Measurements from ENCODE around the gene LTA4H. TPM values are rescaled to one million over a fixed set of nuclear protein-coding genes. Genes with fewer than 3 reads are reported as not detected.

The LTA4H gene
- polyA plus RNA-seq, 4 donors: 74.6 to 195 (median 86.4) TPM

DNA sequence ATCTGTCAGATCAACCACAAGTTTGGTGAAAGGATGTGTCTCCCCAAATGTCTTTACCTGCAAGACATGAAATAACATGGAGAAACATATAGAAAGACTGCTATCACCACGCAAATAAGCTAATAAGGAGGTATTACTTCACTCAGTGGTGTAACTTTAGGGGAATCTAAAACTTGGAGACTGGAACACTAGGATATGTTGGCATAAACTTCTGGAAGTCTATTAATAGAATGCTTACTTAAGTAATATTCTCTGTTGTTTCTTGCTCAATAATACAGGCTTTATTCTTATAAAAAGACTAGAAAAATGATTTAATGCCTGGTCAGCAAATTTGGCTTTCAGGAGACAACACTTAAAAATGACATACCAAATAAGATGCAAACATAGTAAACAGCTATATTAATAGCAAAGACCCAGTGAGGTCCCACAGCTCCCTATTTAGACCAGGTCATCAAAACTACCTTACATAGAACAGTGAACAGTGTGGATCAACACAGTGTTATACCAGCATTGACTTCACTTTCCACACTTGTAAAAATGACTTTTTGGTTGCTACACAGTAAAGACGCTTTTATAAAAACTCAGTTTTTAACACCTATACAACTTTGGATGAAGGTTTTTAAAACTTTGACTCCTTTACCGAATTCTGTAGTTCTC, 20.3 kb downstream of the LTA4H start:
- Histone ChIP-seq H3K36me3 (ENCODE audit: control insufficient read depth in 3 of 3, insufficient read depth in 2 of 3, low read depth in 1 of 3, low read length in 3 of 3) (peaks cover 6 to 27% (median 17%) of the 10 kb centered on the region in 3 donors), H3K27me3 (ENCODE audit: control insufficient read depth in 3 of 3, insufficient read depth in 3 of 3, low read length in 3 of 3) (no peaks in the 10 kb centered on the region), H3K4me1 (ENCODE audit: control insufficient read depth in 3 of 3, insufficient read depth in 2 of 3, low read depth in 1 of 3, low read length in 2 of 3) (no peaks in the 10 kb centered on the region), H3K27ac (ENCODE audit: low read depth in 1 of 3, low read length in 2 of 3) (no peak overlapping the region), H3K4me3 (ENCODE audit: low read depth in 1 of 3, low read length in 3 of 3) (no peak overlapping the region), H3K9me3 (ENCODE audit: control insufficient read depth in 2 of 2, insufficient read depth in 1 of 2, low read depth in 1 of 2, low read length in 1 of 2) (no peaks in the 10 kb centered on the region)
- 92 to 95% (median 93%) methylated on average over 3 of the region's 3 CpGs for WGBS, 3 donors
- no peak for FAIRE-seq
- no peak for DNase-seq

DNA sequence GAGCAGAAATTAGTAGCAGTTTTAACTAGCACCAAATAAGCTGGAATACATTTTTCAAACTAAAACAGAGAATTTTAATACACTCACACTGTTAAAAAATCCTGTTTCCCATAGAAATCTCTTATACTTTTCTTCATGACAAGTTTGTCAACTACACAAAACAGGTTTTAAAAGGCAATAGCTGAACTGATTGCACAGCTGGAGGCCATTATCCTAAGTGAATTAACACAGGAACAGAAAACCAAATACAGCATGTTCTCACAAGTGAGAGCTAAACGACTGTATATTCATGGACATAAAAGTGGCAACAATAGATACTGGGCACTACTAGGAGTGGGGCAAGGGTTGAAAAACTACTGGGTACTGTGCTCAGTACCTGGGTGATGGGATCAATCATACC, 27.7 kb downstream of the LTA4H start:
- Histone ChIP-seq H3K27ac (ENCODE audit: low read depth in 1 of 3, low read length in 2 of 3) (no peak overlapping the region), H3K36me3 (ENCODE audit: control insufficient read depth in 3 of 3, insufficient read depth in 2 of 3, low read depth in 1 of 3, low read length in 3 of 3) (peaks cover 3 to 30% (median 24%) of the 10 kb centered on the region in 3 donors), H3K4me1 (ENCODE audit: control insufficient read depth in 3 of 3, insufficient read depth in 2 of 3, low read depth in 1 of 3, low read length in 2 of 3) (no peaks in the 10 kb centered on the region)

DNA sequence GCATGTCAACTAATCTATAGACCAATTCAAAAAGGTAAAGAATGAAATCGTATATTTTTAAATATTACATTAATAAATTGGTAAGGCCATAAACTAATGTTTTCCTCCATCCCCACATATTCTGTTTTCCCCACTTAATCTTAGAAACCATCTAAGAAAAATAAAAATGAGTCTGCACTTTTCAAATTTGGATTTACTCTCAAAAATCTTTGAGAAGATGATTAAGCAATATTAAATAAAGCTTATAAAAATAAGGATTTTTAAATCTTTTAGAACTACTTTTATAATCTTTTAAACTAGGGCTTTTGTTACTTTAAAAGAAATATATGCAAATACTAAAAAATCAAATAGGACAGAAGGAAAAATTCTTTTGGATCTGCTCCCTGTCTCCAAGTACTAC, 28.7 kb downstream of the LTA4H start:
- H3K36me3 ChIP-seq (ENCODE audit: control insufficient read depth in 3 of 3, insufficient read depth in 2 of 3, low read depth in 1 of 3, low read length in 3 of 3): peaks cover 3 to 27% (median 19%) of the 10 kb centered on the region in 3 donors
- no peak overlapping the region for H3K4me3 ChIP-seq (ENCODE audit: low read depth in 1 of 3, low read length in 3 of 3)
- no peak for DNase-seq
- no peaks in the 10 kb centered on the region for H3K9me3 ChIP-seq (ENCODE audit: control insufficient read depth in 2 of 2, insufficient read depth in 1 of 2, low read depth in 1 of 2, low read length in 1 of 2)
- peak; percentile 36 for FAIRE-seq
- H3K4me1 ChIP-seq (ENCODE audit: control insufficient read depth in 3 of 3, insufficient read depth in 2 of 3, low read depth in 1 of 3, low read length in 2 of 3): no peaks in the 10 kb centered on the region
- no peak overlapping the region for H3K27ac ChIP-seq (ENCODE audit: low read depth in 1 of 3, low read length in 2 of 3)
- H3K27me3 ChIP-seq (ENCODE audit: control insufficient read depth in 3 of 3, insufficient read depth in 3 of 3, low read length in 3 of 3): no peaks in the 10 kb centered on the region
- 81 to 98% (median 88%) methylated on average over 1 of the region's 1 CpG for WGBS, 3 donors

More for the DNA sequence above, 27.7 kb downstream of the LTA4H start:
- Histone ChIP-seq H3K4me3 (ENCODE audit: low read depth in 1 of 3, low read length in 3 of 3) (no peak overlapping the region), H3K9me3 (ENCODE audit: control insufficient read depth in 2 of 2, insufficient read depth in 1 of 2, low read depth in 1 of 2, low read length in 1 of 2) (no peaks in the 10 kb centered on the region), H3K27me3 (ENCODE audit: control insufficient read depth in 3 of 3, insufficient read depth in 3 of 3, low read length in 3 of 3) (no peaks in the 10 kb centered on the region)
- FAIRE-seq (no peak), DNase-seq (no peak)
- WGBS, 3 donors: 56 to 69% (median 64%) methylated on average over 1 of the region's 1 CpG

DNA sequence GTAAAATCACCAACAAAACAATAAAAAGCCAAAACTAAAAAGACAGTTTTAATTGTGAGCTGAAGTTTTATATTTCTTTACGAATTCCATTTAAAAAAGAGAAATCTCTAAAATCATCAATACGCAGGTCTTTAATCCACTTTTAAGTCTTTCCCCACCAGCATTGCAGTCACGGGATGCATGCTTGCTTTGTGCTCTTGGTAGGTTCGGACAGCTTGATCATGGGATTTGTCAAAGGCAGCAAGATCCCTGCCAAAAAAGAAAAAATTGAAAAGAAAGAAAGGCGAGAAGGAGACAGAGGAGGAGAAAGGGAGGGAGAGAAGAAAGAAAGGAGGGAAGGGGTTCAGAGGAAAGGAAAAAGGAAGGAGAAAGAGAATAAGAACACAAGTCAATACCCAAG, 34.5 kb downstream of the LTA4H start:
- no peaks in the 10 kb centered on the region for H3K27me3 ChIP-seq (ENCODE audit: control insufficient read depth in 3 of 3, insufficient read depth in 3 of 3, low read length in 3 of 3)
- FAIRE-seq (no peak), DNase-seq (no peak)
- WGBS, 3 donors: 94 to 97% (median 96%) methylated on average over 5 of the region's 5 CpGs
- no peak overlapping the region for H3K4me3 ChIP-seq (ENCODE audit: low read depth in 1 of 3, low read length in 3 of 3)
- H3K4me1 ChIP-seq (ENCODE audit: control insufficient read depth in 3 of 3, insufficient read depth in 2 of 3, low read depth in 1 of 3, low read length in 2 of 3): peaks cover under 1 to 7% (median 2%) of the 10 kb centered on the region in 3 donors
- H3K27ac ChIP-seq (ENCODE audit: low read depth in 1 of 3, low read length in 2 of 3): no peak overlapping the region
- H3K9me3 ChIP-seq (ENCODE audit: control insufficient read depth in 2 of 2, insufficient read depth in 1 of 2, low read depth in 1 of 2, low read length in 1 of 2): no peaks in the 10 kb centered on the region
- H3K36me3 ChIP-seq (ENCODE audit: control insufficient read depth in 3 of 3, insufficient read depth in 2 of 3, low read depth in 1 of 3, low read length in 3 of 3): peaks cover 3 to 30% (median 16%) of the 10 kb centered on the region in 3 donors

DNA sequence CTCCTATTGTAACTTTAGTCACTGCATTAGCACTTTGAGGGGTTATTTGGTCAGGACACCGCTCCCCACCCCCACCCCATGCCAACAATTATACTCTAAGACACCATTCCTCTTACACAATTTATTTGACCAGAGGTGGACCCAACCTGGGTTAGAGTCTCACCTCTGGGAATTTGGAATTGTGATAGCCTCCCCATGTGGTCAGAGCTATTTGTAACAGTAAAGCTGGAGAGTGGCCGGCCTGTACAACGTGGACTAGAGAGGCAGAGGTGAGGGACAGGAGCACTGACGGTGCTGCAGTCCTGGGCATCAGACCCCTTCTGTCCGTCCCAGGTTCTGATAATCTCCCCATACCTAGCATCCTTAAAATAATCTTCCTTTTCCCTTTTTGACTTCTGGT, 35.9 kb downstream of the LTA4H start:
- H3K9me3 ChIP-seq (ENCODE audit: control insufficient read depth in 2 of 2, insufficient read depth in 1 of 2, low read depth in 1 of 2, low read length in 1 of 2): no peaks in the 10 kb centered on the region
- WGBS, 3 donors: 80 to 91% (median 86%) methylated on average over 5 of the region's 5 CpGs
- peaks cover 3 to 10% (median 4%) of the 10 kb centered on the region in 3 donors for H3K4me1 ChIP-seq (ENCODE audit: control insufficient read depth in 3 of 3, insufficient read depth in 2 of 3, low read depth in 1 of 3, low read length in 2 of 3)
- H3K4me3 ChIP-seq (ENCODE audit: low read depth in 1 of 3, low read length in 3 of 3): no peak overlapping the region
- DNase-seq: no peak
- H3K27ac ChIP-seq (ENCODE audit: low read depth in 1 of 3, low read length in 2 of 3): no peak overlapping the region
- H3K27me3 ChIP-seq (ENCODE audit: control insufficient read depth in 3 of 3, insufficient read depth in 3 of 3, low read length in 3 of 3): no peaks in the 10 kb centered on the region
- H3K36me3 ChIP-seq (ENCODE audit: control insufficient read depth in 3 of 3, insufficient read depth in 2 of 3, low read depth in 1 of 3, low read length in 3 of 3): peaks cover 3 to 28% (median 6%) of the 10 kb centered on the region in 3 donors
- FAIRE-seq: no peak

DNA sequence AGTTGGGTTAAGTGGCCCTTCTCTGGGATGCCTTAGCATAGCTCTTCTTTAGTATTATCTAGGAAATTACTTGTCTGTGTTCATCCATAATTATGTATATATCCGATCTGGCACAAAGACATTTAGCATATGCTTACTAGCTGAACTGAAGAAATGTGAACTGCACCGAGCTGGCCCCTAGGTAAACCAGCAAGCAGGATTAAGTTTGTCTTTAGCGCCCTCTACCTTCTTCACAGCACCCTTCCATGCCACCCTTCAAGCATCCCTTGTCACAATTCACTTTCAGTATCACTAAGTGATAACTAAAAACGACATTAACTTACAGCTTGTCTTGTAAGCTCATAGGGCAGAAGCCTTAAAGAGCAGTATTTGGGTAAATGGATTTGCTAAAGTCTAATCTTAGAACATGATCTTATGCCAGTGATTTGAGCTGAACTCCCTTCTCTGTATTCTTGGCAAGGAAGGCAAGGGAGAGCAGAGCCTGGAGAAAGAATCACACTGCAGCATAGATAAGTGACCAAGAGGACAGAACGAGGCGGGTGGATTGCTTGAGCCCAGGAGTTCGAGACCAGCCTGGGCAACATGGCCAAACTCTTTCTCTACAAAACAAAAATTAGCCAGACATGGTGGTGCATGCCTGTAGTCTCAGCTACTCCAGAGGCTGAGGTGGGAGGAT, 36.6 kb downstream of the LTA4H start:
- Histone ChIP-seq H3K4me1 (ENCODE audit: control insufficient read depth in 3 of 3, insufficient read depth in 2 of 3, low read depth in 1 of 3, low read length in 2 of 3) (peaks cover 3 to 10% (median 4%) of the 10 kb centered on the region in 3 donors), H3K27ac (ENCODE audit: low read depth in 1 of 3, low read length in 2 of 3) (no peak overlapping the region), H3K4me3 (ENCODE audit: low read depth in 1 of 3, low read length in 3 of 3) (no peak overlapping the region), H3K9me3 (ENCODE audit: control insufficient read depth in 2 of 2, insufficient read depth in 1 of 2, low read depth in 1 of 2, low read length in 1 of 2) (no peaks in the 10 kb centered on the region), H3K27me3 (ENCODE audit: control insufficient read depth in 3 of 3, insufficient read depth in 3 of 3, low read length in 3 of 3) (no peaks in the 10 kb centered on the region), H3K36me3 (ENCODE audit: control insufficient read depth in 3 of 3, insufficient read depth in 2 of 3, low read depth in 1 of 3, low read length in 3 of 3) (peaks cover 3 to 31% (median 5%) of the 10 kb centered on the region in 3 donors)
- FAIRE-seq: no peak
- peak; percentile 76 to 80 for DNase-seq
- 19 to 31% (median 25%) methylated on average over 7 of the region's 7 CpGs for WGBS, 3 donors

DNA sequence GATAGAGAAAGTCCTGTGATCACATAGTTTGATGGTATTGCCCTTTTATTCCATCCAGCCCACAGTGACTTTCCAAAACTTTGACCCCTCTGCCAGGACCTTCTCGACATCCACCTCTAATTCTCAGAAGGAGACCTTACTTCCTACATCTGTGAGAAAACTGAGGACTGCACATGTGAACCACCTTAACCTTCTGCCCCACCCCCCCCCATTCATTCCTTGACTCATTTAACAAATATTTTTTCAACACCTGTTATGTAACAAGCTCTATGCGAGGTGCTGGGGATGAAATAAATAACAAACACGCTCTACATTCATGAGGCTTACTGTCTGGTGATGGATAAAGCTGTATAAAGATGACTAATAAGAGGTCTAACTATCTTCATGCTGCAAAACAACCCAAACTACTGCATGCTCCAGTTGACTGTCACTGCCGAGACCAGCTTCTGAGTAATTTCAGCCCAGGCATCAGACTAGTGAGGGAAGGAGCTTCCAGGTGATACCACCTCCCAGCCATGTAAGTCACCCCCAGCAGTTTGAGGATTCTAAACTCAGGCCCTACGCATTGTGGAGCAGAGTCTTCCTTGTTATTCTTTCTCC, 37.4 kb downstream of the LTA4H start:
- Histone ChIP-seq H3K4me1 (ENCODE audit: control insufficient read depth in 3 of 3, insufficient read depth in 2 of 3, low read depth in 1 of 3, low read length in 2 of 3) (peaks cover 3 to 10% (median 4%) of the 10 kb centered on the region in 3 donors), H3K27me3 (ENCODE audit: control insufficient read depth in 3 of 3, insufficient read depth in 3 of 3, low read length in 3 of 3) (no peaks in the 10 kb centered on the region), H3K27ac (ENCODE audit: low read depth in 1 of 3, low read length in 2 of 3) (no peak overlapping the region), H3K4me3 (ENCODE audit: low read depth in 1 of 3, low read length in 3 of 3) (no peak overlapping the region), H3K9me3 (ENCODE audit: control insufficient read depth in 2 of 2, insufficient read depth in 1 of 2, low read depth in 1 of 2, low read length in 1 of 2) (no peaks in the 10 kb centered on the region), H3K36me3 (ENCODE audit: control insufficient read depth in 3 of 3, insufficient read depth in 2 of 3, low read depth in 1 of 3, low read length in 3 of 3) (peaks cover 3 to 31% (median 5%) of the 10 kb centered on the region in 3 donors)
- no peak for DNase-seq
- FAIRE-seq: no peak
- WGBS, 3 donors: 73 to 77% (median 76%) methylated on average over 5 of the region's 5 CpGs

DNA sequence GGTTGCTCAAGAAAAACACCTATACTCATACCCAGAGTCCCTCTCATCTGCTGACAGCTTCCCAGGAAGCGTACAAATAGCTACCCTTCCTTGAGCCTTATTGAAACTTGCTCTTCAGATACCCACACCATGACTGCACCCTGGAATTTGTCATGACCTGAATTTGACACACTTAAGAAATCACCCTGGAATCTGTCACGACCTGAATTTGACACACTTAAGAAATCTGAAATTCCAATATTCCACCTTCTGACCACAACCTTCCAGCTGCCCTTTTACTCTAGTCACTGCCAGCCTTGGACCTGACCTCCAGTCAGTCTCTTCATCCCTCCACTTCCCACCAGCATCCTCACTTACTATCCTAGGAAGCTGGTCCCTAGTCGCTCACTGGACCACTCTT, 38.1 kb downstream of the LTA4H start:
- FAIRE-seq (no peak), DNase-seq (no peak)
- Histone ChIP-seq H3K4me1 (ENCODE audit: control insufficient read depth in 3 of 3, insufficient read depth in 2 of 3, low read depth in 1 of 3, low read length in 2 of 3) (peaks cover 3 to 10% (median 4%) of the 10 kb centered on the region in 3 donors), H3K27ac (ENCODE audit: low read depth in 1 of 3, low read length in 2 of 3) (no peak overlapping the region), H3K4me3 (ENCODE audit: low read depth in 1 of 3, low read length in 3 of 3) (no peak overlapping the region), H3K36me3 (ENCODE audit: control insufficient read depth in 3 of 3, insufficient read depth in 2 of 3, low read depth in 1 of 3, low read length in 3 of 3) (peaks cover 2 to 29% (median 3%) of the 10 kb centered on the region in 3 donors), H3K27me3 (ENCODE audit: control insufficient read depth in 3 of 3, insufficient read depth in 3 of 3, low read length in 3 of 3) (no peaks in the 10 kb centered on the region), H3K9me3 (ENCODE audit: control insufficient read depth in 2 of 2, insufficient read depth in 1 of 2, low read depth in 1 of 2, low read length in 1 of 2) (no peaks in the 10 kb centered on the region)
- 74 to 91% (median 80%) methylated on average over 3 of the region's 3 CpGs for WGBS, 3 donors
